NCI-H2196 treated with DMSO at 0.1 percent for 48 hours (cell line): ENCODE measurements around the gene ARHGAP18.

Experiments
- DNase-seq: peaks from one replicate; lab custom pipeline; 2025; ENCODE audit not compliant: unreplicated experiment; lab: John Stamatoyannopoulos, UW

ARHGAP18 gene

DNA sequence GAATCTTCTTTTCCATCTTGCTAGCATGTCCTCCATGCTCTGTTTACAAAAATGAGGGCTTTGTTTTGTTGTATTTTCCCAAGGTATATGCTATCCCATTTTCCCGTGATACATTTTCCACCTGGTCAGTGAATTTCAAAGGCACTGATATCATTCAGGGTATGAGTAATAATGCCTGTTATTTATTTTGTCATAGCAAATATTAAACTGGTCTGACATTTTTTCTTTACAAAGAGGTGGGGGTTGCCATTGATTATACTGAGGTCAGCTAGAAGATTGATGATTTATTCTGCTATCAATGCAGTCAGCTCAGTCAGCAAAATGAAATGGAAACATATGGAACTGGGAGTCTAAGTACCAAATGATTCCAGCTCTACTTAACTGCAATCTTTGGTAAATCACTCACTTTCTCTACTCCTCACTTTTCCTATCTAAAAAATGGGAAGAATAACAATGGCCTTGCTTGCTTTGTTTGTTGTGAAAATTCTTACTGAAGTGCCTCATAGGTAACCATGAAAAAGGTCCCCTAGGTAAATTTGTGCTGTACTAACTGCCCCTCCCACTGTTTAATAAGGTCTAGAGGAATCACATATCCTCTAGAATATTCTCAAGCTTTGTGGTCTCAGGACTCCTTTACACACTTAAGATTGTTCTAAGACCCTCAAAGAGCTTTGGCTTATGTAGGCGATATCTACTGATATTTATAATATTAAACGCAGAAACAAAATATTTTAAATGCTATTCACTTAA lies 64.0 kb downstream of the ARHGAP18 start:
- DNase-seq, result no peak

DNA sequence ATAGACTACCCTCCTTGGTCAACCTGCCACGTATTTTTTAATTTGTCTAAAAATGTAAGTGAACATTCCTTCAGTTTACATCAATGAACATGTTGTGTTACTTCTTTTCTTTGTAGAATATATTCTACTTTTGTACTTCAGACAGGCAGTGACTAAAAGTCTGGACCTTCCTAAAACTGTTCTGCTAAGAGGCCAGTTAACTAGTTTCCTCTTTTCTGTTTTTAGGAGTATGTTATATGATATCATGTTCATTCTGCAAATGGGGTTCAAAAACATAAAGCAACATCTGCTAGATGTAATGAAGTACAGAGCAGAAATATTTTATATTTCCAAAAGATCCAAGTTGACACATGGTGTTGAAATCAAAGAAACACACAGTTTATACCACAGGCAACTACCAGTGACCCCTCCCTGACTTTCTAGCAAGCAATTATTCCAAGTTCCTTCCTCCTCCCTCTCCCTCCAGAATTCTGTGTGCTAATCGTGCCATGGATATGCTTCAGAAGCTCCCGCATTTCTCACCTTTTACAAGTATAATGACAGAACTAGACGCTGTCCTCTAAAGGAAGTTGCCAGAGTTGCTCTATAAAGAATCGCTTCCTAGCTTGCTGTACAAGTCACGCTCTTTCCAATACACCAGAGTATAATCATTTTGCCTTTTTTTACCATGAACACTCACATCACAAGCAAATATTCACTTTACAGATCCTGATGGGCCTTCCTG lies 64.7 kb downstream of the ARHGAP18 start:
- no peak for DNase-seq

DNA sequence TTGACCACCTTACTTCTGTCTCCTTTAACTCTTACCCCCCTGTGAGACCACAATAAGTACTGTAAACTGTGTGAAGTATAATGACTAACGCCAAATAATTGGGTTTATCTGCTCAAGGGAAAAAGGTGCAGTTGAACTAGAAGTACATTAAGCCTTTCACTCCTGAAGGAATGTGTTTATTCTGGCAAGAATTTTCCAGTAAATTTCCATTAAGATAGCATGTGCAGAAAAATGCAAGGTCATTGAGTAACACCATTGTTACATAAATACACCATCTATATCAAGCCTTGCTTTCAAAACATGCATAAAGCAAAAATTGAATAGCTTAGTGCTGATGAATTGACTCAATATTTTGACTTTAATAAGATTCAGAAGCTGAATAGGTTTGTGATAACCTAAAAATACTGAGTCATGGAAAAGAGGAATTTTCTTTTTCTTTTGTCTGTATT lies 65.4 kb downstream of the ARHGAP18 start:
- DNase-seq, result no peak

DNA sequence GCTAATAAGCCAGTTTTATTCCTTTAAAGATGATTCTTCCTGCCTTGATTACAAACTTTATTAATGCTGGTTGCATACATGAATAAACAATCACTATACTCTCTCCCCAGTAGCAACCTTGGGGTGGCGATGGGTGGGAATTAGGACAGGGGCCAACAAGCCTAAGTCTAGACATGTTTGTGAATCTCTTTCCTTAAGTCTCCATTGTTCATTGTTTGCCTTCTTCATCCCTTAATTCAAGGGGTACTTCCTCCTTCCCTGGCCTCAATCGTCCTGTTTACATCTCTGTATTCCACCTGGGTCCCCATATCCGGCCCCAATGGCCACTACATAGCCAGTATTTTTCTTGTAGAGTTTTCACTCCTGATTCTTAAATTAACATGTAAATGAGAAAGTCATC lies 66.0 kb downstream of the ARHGAP18 start:
- no peak for DNase-seq

DNA sequence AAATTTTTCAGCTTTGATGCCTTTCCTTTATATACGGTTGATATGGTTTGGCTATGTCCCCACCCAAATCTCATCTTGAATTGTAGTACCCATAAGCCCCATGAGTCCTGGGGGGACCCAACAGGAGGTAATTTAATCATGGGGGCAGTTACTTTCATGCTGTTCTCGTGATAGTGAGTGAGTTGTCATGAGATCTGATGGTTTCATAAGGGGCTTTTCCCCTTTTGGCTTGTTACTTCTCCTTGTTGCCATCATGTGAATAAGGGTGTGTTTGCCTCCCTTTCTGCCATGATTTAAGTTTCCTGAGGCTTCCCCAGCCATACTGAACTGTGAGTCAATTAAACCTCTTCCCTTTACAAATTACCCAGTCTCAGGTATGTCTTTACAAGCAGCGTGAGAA lies 66.8 kb downstream of the ARHGAP18 start:
- no peak for DNase-seq

DNA sequence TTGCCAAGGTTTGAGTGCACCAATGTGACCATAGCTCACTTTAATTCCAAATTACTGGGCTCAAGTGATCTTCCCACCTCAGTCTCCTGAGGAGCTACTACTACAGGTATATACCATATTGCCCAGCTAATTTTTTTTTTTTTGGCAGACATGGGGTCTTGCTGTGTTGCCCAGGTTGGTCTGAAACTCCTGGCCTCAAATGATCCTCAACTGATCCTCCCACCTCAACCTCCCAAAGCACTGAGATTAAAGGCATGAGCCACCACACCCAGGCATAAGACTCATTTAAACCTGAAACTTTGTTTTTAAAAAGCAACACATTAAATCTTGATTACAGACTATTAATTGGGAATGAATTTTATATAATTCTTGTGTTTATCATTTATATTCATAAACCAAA lies 67.7 kb downstream of the ARHGAP18 start:
- DNase-seq, result no peak

DNA sequence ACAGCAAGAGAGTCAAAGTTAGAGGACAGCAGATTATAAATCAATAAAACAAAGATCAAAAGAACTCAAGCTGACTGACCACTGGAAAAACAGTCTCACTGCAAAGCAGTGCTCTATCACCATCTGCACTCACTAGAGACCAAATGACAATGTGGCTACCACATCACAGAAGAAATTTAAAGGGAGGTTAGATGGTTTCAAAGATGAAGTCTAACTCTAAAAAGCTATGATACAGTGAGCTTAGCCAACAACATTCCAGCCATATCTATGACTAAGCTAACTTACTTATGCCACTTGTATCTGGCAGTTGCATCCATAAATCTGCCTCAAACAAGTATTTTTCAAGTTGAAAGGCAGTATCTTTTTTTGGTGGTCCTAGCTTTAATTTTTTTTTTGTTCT lies 68.6 kb downstream of the ARHGAP18 start:
- no peak for DNase-seq

DNA sequence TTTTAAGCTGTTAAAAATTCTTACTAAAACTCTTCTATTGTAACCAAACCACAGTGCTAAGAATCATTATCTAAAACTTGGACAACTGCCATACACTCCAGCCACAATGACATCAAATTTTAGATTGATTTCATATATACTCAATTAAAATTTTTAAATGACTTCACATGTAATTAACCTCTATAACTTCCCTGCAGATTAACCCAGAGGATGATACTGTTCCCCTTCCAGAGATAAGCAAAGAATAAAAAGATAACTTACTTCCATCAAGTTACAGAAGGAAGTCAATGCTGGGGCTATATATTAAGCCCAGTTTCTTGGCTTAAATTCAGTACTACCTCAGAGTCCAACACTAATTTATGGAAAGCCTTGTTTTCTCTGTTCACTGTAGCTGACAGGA lies 71.3 kb downstream of the ARHGAP18 start:
- no peak for DNase-seq

DNA sequence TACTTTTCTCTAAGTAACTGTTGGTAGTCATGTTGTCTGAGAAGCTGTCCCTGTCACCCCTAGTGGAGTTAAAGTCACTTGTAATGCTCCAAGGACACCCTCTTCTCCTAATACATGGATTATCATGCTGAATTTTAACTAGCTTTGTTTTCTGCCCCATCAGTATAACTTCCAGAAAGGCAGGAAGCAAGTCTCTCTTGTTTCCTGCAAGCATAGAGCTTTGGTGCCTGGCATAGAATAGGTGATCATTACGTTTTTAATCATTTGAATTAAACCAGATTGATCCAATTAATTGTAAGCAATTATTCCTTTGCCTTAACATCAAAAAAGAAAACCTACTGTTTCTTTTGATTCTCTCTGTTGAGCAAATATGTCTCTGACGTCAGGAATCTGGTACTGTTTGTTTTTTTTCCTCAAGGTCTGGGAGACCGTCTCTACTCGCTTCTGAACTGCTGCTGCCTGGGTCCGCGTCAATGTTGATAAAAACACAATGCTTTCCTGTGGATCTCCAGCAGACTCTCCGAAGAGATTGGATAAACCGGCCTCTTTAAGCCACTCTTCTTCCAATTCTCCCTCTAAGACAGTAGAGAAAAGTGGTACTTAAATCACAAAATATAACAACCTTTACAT lies 71.8 kb downstream of the ARHGAP18 start:
- no peak for DNase-seq

DNA sequence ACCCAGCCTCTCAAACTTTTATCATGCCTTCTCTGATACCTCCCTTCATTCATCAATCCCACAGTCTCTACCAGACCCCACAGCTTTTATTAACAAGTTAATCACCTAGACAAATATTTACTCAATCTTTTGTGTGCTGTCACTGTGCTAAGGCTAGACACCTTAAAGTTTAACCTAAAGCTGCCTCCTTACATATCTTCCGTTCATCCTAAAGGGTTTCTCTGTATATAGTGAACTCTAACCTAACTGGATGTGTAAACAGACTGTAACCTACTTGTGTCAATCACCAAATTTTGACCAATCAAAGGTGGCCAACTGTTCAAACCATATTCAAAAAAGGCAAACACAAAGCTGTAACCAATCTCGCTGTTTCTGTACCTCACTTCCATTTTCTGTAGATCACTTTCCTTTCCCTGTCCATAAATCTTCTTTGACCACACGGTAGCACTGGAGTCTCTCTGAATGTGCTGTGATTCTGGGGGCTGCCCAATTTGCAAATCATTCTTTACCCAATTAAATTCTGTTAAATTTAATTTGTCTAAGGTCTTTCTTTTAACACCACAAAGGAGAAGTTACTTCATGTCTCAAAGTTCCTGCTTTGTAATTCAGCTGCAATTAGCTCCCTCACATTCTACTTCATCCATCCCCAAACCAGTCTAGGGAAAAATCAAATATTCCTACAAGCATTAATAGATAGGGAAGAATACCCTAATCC lies 72.5 kb downstream of the ARHGAP18 start:
- no peak for DNase-seq

DNA sequence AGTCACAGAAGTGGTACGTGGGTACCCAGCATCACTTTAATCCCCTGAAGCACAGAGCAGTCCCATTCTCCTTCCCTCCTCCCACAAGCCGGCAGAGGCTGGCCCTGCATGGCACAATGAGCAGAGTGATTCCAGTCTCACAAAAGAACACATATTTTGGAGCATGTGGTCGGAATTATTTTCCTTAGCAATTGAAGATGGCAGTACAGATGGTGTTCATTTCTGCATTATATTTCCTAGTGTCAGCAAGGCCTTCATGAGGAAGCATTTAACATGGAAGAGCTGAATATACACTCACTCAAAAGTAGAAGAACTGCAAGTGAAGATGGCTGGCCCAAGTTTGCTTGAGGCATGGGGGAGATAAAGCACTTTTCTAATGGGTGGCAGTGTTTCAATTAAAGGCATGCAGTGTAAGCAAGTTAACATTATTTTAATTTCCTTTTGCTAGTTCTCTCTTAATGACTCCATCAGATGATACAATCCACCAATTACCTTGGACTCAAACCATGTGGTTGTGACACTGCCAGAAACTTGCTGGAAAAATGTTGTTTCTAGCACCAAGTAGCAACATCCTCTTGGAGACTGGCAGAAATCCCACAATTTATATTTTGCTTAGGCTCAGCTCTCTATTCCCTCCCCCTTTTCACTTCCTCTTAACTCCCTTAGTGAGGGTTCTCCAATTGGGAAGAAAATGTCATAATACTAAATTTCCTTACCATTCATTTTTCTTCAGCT lies 74.4 kb downstream of the ARHGAP18 start:
- DNase-seq, result no peak

DNA sequence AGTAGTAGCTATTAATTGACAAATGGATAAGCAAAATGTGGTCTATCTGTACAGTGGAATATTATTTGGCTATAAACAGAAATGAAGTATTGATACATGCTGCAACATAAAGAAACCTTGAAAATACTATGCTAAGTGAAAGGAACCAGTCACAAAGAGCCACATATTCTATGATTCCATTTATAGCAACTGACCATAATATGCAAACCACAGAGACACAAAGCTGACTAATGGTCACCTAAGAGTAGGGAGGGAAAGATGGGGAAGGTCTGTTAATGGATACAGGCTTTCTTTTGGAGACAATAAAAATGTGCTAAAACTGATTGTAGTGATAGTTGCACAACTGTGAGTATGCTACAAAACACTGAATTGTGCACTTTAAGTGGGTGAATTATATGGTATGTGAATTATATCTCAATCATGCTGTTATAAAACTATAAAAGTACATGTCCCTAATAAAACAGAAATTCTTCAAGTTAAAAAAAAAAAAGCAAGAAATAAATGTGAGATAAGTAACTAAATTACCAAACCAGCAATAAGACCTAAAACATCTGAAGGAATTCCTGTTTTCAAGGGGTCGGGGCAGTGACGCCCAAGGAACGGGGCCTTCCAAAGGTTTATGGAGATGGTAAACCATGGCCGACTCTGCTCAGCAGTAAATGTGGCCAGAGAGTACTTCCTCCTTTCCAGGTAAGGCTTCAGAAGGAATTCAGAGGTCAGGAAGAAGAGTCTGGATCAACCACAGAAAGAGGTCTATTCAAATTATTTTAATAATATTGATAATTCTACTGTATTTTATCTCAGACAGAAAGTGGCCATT lies 75.4 kb downstream of the ARHGAP18 start:
- DNase-seq, result no peak

DNA sequence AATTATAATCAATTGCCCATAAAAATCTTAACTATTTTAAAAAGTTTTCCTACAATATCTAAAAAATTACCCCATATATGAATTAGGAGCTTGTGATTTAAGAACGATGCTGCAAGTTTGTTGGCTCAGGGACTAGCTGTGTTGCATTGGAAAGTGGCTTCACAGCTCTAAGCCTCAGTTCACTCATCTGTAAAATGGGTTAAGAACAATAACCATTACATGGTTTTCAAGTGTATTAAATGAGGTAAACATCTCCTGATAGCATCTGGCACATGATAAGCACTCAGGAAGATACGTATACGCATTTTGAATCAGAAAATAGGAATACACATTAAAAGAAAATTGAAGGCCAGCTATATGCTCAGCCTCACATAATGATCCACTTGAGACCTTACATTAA lies 76.4 kb downstream of the ARHGAP18 start:
- DNase-seq, result no peak

DNA sequence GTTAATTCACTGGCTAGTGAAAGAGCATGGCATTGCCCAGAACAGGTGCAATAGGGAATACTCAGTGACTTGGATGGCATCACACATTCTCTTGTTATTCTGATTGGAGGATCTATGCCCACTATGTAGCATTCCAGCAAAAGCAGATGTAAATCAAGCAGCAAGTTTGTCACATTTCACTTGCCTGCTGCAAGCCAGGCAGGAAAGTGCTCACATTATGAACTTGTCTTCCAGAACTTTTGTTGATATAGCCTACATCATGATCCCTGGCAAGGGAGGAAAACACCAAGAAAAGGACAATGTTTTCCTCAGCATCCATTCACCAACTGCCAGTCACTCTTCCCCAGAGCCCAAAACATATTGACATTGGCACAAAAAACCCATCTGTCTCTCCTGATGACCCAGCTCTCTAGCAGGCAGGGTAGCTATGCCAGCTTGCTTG lies 77.8 kb downstream of the ARHGAP18 start:
- DNase-seq, result no peak

DNA sequence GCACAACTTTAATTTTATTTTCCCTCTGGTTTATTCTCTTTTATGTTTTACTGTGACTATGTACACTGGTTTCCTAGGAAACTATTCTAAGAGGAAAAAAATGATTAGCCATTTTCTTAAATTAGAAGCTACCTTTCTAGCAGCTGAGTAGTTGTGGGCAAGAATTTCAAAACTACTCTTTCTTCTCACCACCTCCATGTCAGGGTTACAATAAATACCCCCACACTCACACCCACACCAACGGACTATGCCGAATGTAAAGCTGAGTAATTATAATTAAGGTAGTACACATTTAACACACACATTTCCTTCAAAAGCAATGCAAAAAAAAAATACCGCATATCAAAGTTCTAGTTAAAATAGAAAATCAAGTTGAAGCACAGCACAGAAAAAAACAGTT lies 78.9 kb downstream of the ARHGAP18 start:
- no peak for DNase-seq

DNA sequence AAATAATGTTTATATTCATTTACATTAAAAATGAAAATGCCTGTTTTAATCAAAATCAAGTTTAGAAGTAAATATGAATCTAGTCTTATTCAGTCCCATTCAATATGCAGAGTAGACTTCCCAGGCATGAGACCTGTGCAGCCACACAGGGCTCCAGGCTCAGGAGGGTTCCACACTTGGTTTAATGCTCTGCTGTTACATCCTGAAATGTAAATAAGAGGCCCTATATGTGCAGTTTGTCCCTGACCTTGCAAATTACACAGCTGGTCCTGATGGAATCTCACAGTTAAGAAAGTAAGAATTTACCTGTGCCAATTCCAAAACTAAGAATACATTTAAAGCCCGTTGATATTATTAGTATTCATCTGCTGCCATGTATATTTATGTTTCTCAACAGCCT lies 79.4 kb downstream of the ARHGAP18 start:
- DNase-seq, result no peak

DNA sequence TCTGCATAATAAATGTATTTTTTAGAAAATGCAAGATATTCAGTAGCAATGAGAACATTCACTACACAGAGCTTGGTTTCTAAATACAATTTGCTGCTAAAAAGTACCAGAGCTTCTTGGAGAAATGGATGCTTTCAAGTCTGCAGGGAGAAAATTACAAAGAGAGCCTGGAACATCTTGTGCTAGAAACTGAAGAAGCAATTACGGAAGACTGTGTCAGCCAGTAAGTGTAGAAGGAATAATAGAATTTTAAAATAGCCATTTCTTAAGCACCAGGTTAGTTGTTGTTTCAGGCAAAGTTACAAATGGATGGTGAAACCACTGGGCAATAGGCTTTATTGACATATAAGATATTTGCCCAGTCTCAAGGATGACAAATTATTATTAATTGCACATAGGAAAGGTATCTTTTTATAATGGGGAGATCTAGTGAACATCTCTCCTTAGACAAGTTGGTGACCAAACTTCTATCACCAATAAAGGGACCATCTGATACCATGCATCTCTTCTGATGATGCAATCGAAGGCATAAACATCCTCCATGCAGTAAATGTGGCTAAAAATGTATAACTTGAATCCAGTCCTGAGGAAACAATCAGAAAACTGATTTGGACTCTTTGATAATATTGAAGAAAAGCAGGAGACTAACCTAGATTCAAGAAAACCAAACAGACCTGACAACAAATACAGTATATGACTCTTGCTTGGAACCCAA lies 81.7 kb downstream of the ARHGAP18 start:
- DNase-seq, result no peak

DNA sequence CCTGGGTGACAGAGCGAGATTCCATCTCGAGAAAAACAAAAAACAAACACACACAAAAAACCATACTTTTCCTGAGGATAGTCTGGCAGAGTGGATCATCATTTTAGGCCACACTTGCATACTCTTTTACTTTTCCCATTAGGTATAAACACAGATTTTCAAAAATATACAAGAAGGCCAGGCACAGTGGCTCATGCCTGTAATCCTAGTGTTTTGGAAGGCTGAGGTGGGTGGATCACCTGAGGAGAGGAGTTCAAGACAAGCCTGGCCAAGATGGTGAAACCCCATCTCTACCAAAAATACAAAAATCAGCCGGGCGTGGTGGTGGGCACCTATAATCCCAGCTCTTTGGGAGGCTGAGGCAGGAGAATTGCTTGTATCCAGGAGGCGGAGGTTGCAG lies 85.5 kb downstream of the ARHGAP18 start:
- no peak for DNase-seq

DNA sequence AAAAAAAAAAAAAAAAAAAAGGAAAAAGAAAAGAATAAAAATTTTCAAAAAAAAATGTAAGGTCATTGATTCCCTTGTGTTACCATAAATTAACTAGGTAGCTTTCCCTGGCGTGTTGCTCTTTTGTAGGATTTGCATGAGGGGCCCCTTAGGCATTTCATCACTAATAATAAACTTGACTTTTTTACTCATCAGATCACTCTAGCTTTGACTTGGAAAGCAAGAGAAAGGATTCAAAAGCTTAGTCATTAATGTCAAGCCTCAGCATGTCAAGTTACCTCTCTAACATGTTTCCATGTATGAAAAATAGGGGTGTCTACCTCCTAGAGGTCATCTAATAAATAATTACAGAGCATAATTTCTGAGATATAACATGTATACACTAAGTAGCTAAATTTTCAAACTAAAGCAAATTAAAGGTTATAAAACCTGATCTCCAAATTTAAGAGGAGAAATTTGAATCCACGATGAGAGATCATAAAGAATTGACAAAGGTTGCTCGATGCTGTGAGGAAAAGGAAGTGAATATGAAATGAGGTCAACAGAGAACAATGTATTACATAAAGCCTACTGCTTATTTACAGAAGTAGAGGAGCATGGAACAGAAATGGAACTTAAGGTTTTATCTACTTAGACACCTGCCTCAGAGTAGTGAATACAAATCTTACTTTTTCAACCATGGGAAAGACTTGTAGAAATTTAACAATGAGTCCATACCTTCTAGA lies 86.8 kb downstream of the ARHGAP18 start:
- no peak for DNase-seq
